ENCODE data around the gene ADCY10.
A peak's percentile ranks its signal among the peaks of the same experiment; 100 is the strongest.
"Not testable (repeated sequence)": the region's sequence is repeated elsewhere in the genome, so short reads cannot be mapped to it uniquely, and the experiment has no call there.

The ADCY10 gene

GRCh38 chr1:167806235-167806634, 107.7 kb downstream of the ADCY10 start:
- not testable (repeated sequence) for DNase-seq (ENCODE audit: low spot score)

- no peak for DNase-seq (ENCODE audit: low spot score)
Measured at GRCh38 chr1:167805041-167805556, 108.8 kb downstream of the ADCY10 start.

DNA sequence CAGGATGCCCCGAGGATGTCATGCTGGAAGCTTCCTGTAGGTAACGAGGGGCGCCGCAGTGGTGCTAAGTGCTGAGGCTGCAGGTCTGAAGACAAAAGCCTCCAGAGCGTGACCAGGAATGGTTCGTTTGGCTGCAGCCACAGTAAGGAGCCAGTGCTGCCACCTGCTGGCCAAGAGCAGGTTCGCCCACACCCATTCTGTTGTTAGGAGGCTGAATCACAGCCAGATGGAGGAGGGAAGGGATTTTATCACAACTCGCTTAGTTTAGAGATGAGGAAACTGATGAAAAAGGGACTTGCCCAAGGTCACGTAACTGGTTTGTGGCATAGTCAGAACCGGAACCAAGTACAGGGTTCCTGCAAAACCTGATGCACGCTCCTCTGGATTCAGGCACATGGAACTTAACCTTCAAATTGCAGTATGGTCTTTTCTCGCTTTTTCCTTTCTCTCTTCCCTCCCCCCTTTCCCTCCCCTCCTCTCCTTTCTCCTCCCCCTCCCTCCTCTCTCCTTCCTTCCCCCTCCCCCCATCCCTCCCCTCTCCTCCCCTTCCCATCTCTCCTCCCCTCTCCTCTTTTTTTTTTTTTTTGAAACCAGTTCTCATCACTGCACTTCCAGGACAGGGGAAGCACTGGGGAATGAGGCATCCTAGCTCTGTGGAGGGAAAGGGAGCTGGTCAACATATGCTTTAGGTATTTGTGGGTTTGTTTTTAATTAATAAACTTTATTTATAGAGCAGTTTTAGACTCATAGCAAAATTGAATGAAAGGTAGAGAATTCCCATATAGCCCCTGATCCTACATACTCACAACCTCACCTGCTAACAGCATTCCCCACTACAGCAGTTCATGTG, 110.4 kb downstream of the ADCY10 start:
- DNase-seq (ENCODE audit: low spot score), result peak; percentile 88

DNA sequence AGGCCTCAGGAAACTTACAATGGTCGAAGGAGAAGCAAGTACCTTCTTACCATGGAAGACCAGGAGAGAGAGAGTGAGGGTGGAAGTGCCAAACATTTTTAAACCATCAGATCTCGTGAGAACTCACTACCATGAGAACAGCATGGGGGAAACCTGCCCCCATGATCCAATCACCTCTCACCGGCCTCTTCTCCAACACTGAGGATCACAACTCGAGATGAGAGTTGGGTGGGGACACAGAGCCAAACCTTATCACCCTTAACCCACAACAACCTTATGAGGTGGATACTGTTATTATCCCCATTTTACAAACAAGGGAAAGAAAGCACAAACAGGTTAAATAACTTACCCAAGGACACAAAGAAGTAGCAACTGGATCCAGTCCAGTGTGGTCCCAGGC, 111.7 kb downstream of the ADCY10 start:
- no peak for DNase-seq (ENCODE audit: low spot score)

DNA sequence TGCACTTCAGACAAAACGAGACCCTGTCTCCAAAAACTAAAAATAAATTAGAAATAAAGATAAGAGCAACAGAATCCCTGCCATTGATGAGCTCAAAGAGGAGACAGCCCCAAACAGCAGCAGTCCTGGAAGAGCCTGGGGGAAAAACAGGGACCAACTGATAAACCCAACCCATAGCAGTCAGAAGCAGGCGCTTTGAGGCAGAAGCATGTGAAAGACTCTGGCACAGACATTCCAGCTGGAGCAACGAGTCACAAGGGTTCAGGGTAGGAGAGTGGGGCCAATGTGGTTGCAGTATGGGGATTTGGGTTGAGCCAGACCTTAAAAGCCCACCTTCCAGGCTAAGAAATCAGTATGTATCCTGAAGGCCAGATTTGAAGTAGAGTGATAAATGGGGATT, 113.7 kb downstream of the ADCY10 start:
- no peak for DNase-seq (ENCODE audit: low spot score)

DNA sequence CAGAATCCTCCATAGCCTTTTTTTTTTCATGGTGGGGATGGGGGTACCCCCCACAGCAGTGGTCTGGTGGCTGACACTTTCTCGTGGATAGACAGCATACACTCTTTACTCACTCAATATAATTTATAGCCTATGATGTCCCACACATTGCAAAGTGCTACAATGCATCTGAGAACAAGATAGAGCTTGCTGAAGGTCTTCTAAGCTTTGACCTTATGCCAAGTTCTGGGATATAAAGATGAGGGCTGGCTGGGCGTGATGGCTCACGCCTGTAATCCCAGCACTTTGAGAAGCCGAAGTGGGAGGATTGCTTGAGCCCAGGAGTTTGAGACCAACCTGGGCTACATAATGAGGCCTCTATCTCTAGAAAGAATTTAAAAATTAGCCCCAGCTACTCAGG, 114.2 kb downstream of the ADCY10 start:
- no peak for DNase-seq (ENCODE audit: low spot score)

- no peak for DNase-seq (ENCODE audit: low spot score)
Measured at GRCh38 chr1:167798952-167799351, 115.0 kb downstream of the ADCY10 start.

GRCh38 chr1:167797015-167797414, 116.9 kb downstream of the ADCY10 start:
- peak; percentile 37 for DNase-seq (ENCODE audit: low spot score)

DNA sequence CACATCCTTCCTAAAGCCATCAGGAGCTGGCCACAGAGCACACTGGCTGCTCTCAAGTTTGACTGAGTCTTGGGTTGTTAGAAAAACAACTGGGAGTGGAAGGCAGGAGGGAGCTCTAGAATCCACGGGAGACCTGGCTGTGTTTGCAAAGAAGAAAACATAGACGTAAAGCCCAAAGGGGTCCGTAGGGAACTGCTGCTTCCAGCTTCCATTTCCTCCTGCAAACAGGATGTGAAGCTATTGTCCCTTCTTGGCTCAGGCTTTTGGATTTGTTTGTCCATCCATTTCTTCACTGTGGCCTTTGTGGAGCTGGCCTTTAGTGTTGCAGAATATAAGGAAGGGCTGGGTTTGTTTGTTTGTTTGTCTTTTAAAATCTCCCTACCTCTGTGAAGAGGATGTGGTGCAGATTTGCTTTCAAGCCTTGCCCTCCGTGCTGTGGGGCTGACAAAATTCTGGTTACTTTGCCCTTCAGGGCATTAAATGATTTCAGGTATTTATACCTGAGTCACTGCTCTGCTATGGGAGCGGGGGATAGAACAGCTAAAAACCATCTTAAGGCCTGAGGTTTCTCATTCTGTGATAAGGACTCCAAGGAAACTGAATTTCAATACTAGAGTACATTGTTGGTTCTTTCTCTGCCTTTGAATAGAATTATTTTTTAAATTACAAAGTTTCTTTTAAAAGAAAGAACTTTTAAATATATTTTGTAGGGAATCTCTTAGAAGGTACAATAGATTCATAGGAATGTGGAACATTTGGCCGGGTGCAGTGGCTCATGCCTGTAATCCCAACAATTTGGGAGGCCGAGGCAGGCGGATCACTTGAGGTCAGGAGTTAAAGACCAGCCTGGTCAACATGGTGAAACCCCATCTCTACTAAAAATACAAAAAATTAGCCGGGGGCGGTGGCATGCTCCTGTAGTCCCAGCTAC, 117.9 kb downstream of the ADCY10 start:
- no peak for DNase-seq (ENCODE audit: low spot score)

DNA sequence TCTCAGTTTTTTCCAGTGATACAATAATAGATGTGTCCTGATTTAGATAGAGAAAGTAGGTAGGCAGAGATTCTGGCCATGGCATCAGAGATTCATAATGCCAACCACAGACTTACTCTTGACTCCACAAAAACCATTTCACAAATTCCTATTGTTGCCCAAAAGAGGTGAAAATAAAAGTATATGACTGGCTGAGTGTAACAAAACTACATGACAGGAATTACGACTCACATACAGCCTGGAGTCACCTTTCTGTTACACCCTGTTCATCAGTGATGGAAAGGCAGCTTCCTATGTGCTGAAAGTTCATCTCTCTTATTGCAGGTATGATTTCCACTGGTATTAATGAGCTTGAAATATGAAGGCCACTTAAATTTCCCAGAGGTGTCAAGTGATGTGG, 119.9 kb downstream of the ADCY10 start:
- DNase-seq (ENCODE audit: low spot score), result no peak

DNA sequence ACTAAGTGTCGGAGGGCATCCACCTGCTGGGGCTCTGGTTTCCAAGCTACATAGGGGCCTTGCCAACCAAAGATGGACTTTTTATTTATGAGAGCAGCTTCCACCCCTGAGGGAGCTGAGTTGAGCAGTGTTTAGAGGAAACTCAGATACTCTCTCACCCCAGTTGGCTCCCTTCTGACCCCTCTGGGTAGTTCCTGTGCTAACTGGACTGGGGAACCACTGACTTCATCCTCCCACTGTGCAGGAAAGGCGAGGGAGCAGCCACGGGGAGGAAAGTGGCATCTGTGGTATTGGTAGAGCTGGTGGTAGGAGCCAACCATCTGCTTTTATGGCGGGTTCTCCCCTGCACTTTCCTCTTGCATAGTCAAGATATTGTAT, 121.8 kb downstream of the ADCY10 start:
- no peak for DNase-seq (ENCODE audit: low spot score)

GRCh38 chr1:167791281-167792187, 122.4 kb downstream of the ADCY10 start:
- no peak for DNase-seq (ENCODE audit: low spot score)

GRCh38 chr1:167790117-167790516, 123.8 kb downstream of the ADCY10 start:
- peak; percentile 49 for DNase-seq (ENCODE audit: low spot score)

DNA sequence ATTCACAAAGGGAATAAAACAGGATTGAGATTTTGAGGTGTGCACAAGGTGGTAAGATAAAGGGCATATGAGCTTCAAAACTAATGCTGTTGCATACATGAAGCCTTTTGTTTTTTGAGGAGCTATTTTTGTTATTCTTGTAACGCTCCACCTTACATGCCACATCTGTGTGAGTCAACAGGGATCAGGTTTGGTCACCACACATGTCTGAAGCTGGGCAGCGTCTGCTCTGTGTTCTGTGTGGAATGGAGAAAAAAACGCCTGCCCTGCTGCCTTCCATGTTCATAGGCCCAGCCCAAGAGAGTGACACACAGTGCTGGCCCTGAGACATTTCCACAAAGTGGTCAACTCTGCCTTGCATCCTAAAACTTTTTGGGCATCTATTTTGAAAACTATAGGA, 124.4 kb downstream of the ADCY10 start:
- DNase-seq (ENCODE audit: low spot score), result no peak

GRCh38 chr1:167786502-167786901, 127.4 kb downstream of the ADCY10 start:
- DNase-seq (ENCODE audit: low spot score), result no peak

DNA sequence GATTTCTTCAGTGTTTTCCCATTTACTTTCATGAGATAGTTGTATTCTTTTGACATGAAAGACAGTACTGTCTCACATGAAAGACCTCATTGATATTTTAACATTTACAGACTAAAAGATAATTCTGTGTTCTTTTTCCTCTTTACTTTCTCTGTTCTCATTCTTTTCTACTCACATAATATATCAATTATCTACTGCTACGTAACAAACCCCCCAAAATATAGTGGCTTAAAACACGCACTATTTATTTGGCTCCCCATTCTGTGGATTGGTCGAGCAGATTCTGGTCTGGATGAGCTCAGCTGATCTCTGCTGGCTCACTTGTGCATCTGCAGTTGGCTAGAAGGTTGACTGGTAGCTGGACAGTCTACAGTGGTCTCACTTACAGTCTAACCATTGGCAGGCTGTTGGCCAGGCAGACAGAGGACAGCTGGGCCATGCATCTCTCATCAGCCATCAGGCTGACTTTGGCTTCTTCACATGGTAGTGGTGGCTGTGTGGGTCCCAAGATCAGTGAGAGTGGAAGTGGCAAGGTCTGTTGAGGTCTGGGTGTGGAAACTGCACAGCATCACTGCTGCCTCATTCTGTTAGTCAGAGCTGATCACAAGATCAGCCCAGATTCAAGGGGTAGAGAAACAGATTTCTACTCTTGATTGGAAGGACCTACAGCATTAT, 128.9 kb downstream of the ADCY10 start:
- no peak for DNase-seq (ENCODE audit: low spot score)

DNA sequence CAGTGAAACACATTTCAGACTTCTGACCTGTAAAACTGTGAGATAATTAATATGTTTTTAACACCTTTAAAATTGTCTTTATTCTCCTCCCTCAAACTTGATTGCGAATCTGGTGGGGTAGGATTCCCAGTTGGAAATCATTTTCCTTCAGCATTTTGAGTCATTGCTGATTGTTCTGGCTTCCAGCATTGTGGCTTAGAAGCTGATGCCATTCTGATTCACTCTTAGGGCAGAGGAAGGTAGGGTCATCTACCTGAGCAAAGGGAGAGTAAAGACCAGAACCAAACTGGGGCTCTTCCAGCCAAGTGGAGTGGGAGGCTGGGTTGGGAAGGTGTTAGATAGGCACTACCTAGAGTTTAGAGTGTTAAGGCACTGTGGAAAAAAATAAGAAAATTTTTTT, 131.0 kb downstream of the ADCY10 start:
- no peak for DNase-seq (ENCODE audit: low spot score)

DNA sequence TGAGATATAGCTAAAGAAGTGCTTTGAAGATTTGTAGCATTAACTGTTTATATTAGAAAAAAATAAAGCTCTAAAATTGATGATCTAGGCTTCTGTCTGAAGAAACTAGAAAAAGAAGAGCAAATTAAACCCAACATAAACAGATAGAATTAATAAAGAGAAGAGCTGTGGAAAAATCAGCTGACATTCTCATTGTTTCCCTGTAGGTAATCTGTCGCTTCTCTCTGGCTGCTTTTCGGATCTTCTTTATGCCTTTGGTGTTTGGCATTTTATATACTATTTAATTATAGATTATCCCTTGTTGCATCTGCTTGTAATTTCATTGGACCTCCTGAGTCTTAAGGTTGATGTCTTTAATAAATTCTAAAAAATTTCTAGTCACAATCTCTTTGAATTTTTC, 132.4 kb downstream of the ADCY10 start:
- no peak for DNase-seq (ENCODE audit: low spot score)

DNA sequence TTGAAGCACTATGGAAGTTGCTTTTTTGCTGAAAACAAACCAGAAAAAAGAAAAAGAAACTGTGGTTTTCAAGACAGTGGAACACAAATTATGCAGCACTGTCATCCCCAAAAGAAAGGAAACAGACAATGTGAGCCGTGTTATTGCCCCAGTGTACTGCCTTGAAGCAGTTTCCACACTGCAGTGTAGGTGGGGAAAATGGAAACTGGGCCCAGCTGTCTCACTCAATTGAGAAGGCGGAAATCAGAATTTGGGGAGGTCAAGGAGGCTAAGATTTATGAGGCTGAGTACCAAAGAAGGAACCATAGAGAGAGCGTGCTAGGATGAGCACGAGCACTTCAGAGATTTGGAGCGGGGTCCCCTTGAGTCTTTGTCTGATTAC, 136.7 kb downstream of the ADCY10 start:
- DNase-seq (ENCODE audit: low spot score), result no peak

DNA sequence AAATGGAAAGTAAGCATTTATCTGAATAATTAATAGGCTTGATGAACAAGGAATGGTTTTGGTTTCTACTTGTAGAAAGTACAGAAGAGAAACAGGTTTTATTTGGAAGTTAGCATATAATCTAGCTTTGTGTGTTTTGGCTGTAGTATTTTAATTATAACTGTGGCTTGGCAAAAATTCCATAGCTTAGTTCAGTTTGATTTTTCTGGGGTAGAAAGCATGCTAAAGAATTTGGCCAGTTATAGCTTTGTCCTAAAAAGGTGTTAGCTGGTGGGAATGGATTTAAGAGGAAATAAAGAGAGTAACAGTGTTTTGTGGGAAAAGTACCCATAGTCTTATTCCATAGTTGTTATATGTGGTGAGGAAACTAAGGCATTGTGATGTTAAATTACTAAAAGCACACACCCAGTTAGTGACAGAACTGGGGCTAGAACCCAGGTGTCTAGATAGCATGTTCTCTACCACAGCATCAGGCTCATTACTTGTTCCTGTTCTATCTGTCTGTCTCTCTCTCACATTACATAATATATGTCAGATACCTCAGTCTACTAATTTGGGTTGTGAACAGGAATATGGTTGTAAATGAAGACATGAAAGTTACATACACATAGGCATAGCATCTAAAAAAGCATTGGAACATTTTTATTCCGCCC, 137.2 kb downstream of the ADCY10 start:
- no peak for DNase-seq (ENCODE audit: low spot score)

DNA sequence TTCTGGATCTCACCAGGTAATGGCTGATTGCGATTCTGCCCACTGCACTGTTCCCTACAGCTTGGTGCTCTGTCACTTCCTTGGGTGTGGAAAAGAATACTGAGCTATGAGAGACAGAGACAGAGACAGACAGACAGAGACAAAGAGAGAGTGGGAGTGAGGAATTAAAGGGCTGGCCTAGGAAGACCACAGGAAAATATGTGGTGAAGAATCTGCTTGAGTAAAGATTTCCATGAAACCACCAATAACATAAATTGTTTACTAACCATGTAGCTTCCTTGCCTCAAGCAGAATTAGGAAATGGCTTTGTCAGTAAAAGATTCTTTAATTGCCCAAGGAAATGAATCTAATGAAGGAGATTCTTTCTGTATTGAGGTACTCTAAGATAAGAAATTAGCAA, 137.8 kb downstream of the ADCY10 start:
- no peak for DNase-seq (ENCODE audit: low spot score)

Measured in cerebellar cortex (tissue), 1 donor.